ENCODE measurements around the gene MPRIP.

Gene MPRIP

GRCh38 chr17:17144061-17144460 lies 101.8 kb downstream of the MPRIP start:
- DNase-seq (ENCODE audit: low read depth), result no peak
- no peak overlapping the region for H3K4me3 ChIP-seq (ENCODE audit: control insufficient read depth, low read depth, low read length)
- TF ChIP-seq CTCF (conservative IDR thresholded peaks at IDR 0.05; ENCODE audit: control insufficient read depth, insufficient read depth, low read depth, low read length), result no peak

- no peak for DNase-seq (ENCODE audit: low read depth)
- TF ChIP-seq CTCF (conservative IDR thresholded peaks at IDR 0.05; ENCODE audit: control insufficient read depth, insufficient read depth, low read depth, low read length), result no peak
- H3K4me3 ChIP-seq (ENCODE audit: control insufficient read depth, low read depth, low read length), result no peak overlapping the region
These were observed 102.8 kb downstream of the MPRIP start for GRCh38 chr17:17144916-17145665.

- peak; percentile 59 for DNase-seq (ENCODE audit: low read depth)
These were observed 104.6 kb downstream of the MPRIP start for GRCh38 chr17:17146786-17147406.

GRCh38 chr17:17147821-17148220 lies 105.6 kb downstream of the MPRIP start:
- no peak for TF ChIP-seq CTCF (conservative IDR thresholded peaks at IDR 0.05; ENCODE audit: control insufficient read depth, insufficient read depth, low read depth, low read length)
- no peak overlapping the region for H3K4me3 ChIP-seq (ENCODE audit: control insufficient read depth, low read depth, low read length)
- DNase-seq (ENCODE audit: low read depth), result peak; percentile 88

More at GRCh38 chr17:17146786-17147406, 104.6 kb downstream of the MPRIP start:
- H3K4me3 ChIP-seq (ENCODE audit: control insufficient read depth, low read depth, low read length), result no peak overlapping the region
- TF ChIP-seq CTCF (conservative IDR thresholded peaks at IDR 0.05; ENCODE audit: control insufficient read depth, insufficient read depth, low read depth, low read length), result peak; percentile 4

GRCh38 chr17:17149520-17150447 lies 107.5 kb downstream of the MPRIP start:
- H3K4me3 ChIP-seq (ENCODE audit: control insufficient read depth, low read depth, low read length), result no peak overlapping the region
- no peak for DNase-seq (ENCODE audit: low read depth)
- TF ChIP-seq CTCF (conservative IDR thresholded peaks at IDR 0.05; ENCODE audit: control insufficient read depth, insufficient read depth, low read depth, low read length), result no peak

GRCh38 chr17:17150448-17150800 lies 108.2 kb downstream of the MPRIP start:
- no peak for DNase-seq (ENCODE audit: low read depth)
- no peak for TF ChIP-seq CTCF (conservative IDR thresholded peaks at IDR 0.05; ENCODE audit: control insufficient read depth, insufficient read depth, low read depth, low read length)
- H3K4me3 ChIP-seq (ENCODE audit: control insufficient read depth, low read depth, low read length), result no peak overlapping the region
